ENCODE measurements around the gene FNDC3B. TPM values are rescaled to one million over a fixed set of nuclear protein-coding genes. Genes with fewer than 3 reads are reported as not detected.
"Not testable (repeated sequence)": the region's sequence is repeated elsewhere in the genome, so short reads cannot be mapped to it uniquely, and the experiment has no call there.

Gene FNDC3B
- polyA plus RNA-seq, 1 donor, result 53.5 TPM

DNA sequence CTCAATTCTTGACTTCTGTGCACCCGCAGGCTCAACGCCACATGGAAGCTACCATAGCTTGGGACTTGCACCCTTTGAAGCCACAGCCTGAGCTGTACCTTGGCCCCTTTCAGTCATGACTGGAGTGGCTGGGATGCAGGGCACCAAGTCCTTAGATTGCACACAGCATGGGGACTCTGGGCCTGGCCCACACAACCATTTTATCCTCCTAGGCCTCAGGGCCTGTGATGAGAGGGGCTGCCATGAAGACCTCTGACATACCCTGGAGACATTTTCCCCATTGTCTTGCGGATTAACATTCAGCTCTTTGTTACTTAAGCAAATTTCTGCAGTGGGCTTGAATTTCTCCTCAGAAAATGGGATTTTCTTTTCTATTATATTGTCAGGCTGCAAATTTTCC is 203.1 kb downstream of the FNDC3B start:
- DNase-seq, result not testable (repeated sequence)

DNA sequence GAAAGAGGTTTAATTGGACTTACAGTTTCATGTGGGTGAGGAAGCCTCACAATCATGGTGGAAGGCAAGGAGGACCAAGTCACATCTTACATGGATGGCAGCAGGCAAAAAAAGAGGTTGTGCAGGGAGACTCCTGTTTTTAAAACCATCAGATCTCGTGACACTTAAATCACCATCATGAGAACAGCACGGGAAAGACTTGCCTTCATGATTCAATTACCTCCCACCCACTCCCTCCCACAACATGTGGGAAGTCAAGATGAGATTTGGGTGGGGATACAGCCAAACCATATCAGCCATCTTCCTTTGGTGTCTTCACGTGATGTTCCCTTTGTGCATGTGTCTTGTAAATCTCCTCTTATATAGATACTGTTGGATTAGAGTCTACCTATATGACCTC is 204.0 kb downstream of the FNDC3B start:
- DNase-seq, result not testable (repeated sequence)

- DNase-seq, result no peak
Measured at GRCh38 chr3:172244011-172244410, 204.6 kb downstream of the FNDC3B start.

GRCh38 chr3:172245241-172245640 is 205.9 kb downstream of the FNDC3B start:
- DNase-seq, result no peak

- no peak for DNase-seq
Measured at GRCh38 chr3:172246107-172246844, 206.9 kb downstream of the FNDC3B start.

- DNase-seq, result no peak
Measured at GRCh38 chr3:172247525-172248274, 208.3 kb downstream of the FNDC3B start.

DNA sequence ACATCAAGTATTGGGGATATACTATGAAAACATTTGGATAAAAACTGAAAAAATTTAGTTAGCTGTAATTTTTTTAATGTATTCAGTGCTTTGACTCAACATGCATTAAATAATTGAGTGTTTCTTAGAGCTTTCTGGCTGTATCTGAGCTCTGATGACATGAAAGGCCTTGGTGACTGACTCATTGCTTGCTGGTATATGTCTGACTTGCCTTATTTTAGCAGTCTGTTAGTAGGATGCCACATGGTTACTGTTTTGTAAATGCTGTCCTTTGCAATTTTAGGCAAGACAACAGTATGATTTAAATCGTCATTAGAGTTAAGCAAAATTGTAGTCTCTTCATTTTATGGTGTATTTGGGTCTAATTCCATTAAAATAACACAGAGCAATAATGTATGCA is 209.7 kb downstream of the FNDC3B start:
- no peak for DNase-seq

DNA sequence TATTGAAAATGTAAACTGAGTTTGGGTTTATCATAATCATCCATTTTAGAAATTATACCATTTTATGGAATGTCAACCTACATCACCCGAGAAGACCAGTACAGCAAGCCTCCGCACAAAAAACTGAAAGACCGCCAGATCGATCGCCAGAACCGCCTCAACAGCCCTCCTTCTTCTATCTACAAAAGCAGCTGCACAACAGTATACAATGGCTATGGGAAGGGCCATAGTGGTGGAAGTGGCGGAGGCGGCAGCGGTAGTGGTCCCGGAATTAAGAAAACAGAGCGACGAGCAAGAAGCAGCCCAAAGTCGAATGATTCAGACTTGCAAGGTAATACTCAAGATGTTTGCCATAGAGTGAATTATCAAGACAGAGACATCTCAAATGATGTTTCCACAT is 211.8 kb downstream of the FNDC3B start:
- no peak for DNase-seq

DNA sequence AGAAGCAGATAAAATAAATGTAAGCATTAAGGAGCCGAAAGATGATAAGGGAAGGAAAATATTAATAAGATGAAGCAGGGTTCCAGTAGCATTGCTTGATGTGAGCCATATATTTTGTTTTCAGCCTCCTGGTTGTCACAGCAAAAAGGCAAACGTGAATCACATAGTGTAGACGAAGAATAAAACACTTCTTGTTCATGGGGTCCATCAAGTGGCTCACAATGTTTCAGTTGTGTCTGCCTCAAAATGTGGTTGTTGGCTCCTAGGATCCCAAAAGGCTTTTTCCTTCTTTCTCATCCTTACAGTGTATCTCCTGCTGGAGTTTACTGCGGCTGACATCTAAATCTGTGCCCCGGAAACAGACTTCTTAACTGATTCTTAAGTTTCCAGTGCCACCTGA is 213.8 kb downstream of the FNDC3B start:
- no peak for DNase-seq

GRCh38 chr3:172254542-172254941 is 215.2 kb downstream of the FNDC3B start:
- no peak for DNase-seq

DNA sequence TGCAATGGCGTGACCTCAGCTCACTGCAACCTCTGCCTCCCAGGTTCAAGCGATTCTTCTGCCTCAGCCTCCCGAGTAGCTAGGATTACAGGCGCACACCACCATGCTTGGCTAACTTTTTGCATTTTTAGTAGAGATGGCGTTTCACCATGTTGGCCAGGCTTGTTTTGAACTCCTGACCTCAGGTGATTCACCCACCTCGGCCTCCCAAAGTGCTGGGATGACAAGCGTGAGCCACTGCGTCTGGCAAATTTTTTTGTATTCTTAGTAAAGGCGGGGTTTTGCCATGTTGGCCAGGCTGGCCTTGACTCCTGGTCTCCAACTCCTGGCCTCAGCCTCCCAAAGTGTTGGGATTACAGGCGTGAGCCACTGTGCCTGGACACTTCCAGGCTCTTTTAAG is 215.9 kb downstream of the FNDC3B start:
- not testable (repeated sequence) for DNase-seq

DNA sequence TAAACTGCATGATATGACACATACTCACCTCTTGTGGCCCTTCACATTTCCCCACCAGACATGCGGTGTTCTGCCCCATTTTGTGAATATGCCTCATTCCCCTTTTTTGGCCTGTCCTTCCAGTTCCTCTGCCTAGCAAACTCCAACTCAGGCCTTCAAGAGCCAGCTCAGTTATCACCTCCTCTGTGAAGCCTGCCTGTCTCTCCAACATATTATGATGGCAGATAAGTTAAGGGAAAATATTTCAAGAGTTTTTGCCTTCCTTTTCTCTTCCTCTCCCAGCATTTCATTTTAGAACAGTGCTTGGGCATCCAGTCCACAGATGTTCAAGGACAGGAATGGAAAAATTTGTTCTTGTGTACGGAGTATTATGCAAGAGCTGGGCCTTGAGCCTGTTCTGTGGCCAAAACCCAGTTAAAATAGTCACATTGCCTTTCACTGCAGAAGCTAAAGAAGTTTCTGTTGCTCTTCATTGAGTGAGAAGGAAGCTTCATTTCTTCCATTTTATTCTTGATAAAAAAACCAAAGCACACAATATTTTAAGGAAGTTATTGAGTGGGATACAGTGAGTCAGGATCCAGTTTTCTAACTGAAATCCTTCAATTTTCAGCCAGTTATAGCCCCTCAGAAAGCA is 216.8 kb downstream of the FNDC3B start:
- peak; percentile 57 for DNase-seq

DNA sequence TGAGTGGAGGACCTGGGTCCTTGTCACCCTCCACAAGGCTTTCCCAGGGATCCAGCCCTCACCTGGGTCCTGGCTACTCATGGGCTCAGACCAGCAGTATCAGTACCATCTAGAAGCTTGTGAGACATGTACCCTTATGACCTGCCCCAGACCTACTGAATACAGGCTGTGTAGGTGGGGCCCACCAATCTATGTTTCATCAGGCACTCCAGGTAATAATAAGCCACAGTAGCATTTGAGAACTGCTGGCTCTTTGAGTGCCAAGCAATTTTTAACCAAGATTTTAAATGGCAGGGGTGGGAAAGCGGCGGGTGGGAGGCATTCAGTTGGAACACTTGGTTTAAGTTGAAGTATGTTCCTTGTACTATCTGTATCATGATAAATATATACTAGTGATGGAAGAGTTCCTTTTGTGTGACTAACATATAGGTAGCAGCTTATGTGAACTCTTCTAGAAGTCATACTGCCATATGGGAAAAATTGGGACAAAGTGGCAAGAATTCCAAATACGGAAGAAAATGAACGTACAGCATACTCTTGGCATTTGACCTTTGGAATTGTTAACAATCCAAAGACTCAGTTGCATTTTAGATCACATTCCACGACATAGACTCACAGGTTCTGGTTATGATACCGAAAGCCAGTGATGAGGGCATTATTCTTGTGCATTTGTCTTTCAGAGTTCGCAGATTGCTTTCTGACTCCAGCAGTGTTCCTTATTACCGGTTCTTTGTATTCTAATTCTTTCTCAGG is 218.4 kb downstream of the FNDC3B start:
- no peak for DNase-seq

DNA sequence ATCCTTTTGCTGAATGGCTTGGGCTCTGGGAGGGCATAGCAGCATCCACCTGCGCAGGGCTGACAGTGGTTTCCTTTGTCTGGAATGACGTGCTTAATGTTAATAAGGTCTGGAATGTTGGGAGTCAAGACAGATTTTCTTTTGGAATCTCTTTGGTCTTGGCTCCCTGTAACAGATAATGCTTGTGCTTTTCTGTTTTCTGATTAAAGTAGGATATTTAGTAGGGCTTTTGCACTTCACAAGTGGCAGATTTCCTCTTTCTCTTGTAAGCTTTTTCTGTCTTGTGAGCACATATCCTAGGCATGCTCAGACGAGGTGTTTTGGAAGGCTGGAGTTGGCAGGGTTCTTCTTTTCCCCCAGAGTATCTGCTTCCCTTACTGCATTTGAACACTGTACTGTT is 219.2 kb downstream of the FNDC3B start:
- peak; percentile 74 for DNase-seq

GRCh38 chr3:172259111-172259541 is 219.7 kb downstream of the FNDC3B start:
- peak; percentile 64 for DNase-seq

DNA sequence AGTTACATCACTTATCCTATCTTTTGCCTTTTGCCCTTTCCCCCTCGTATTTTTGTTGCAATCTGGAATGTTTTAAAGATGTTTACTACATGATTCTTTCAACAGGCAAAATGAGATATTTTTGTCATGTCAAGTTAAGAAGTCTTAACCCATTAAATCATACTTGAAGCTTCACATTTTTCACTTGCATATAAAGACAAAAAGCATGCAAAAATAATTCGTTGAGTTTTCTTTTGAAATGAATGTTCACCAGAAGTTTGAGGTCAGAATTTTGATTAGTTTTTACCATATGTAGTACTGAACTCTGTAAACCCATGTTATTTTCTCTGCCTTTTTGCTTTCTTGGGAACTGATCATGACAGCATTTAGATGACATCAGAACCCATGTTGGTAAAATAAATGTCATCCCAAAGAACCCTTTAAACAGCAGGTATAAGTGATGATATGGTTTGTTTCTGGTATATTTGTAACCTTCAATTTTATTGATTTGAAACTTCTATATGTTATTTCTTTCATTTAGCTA is 220.4 kb downstream of the FNDC3B start:
- DNase-seq, result no peak

DNA sequence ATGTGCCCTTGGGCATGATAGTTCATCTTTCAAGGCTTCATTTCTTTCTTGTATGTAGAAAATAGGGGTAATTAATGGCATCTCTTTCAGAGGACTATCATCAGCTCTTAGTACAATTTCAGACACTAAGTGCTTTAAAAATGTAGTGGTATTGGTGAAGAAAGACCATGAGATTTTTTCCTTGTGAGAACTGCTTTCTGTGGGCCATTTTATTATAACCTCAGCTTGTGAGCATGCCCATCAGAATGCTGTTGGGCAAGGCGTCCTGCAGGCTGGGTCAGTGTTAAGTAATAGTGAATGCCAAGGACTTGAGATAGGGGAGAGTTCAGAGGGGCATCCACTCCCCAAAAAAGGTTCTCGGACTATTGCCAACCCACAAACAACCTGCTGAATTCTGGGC is 221.0 kb downstream of the FNDC3B start:
- no peak for DNase-seq

- no peak for DNase-seq
Measured at GRCh38 chr3:172261054-172261453, 221.7 kb downstream of the FNDC3B start.

DNA sequence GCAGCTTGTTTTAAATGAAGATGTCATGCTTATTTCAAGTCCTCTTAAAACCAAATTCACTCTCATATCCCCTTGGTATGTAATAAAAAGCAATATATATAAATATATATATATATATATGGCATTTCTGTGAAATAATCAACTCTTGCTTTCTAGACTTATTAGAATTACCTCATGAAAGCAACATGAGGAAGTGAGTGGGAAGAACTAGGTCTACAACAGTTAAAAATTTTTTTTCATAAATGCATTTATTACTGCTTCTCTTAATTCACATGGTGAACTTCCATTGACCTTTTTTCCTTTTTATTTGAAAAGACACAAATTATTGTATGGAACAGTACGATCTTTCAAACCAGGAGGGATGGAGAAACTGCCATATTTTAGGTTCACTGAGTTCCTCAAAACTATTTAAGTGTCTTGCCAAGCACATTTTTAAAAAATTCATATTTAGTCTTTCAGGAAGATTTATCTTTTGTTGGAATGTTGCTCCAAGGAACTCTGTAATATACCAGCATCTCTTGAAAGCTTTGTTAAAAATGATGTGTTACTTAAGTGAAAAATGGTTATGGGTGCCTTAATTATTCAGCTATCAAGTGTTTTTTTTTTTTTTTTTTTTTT is 223.7 kb downstream of the FNDC3B start:
- DNase-seq, result no peak

GRCh38 chr3:172263781-172264486 is 224.6 kb downstream of the FNDC3B start:
- DNase-seq, result no peak

DNA sequence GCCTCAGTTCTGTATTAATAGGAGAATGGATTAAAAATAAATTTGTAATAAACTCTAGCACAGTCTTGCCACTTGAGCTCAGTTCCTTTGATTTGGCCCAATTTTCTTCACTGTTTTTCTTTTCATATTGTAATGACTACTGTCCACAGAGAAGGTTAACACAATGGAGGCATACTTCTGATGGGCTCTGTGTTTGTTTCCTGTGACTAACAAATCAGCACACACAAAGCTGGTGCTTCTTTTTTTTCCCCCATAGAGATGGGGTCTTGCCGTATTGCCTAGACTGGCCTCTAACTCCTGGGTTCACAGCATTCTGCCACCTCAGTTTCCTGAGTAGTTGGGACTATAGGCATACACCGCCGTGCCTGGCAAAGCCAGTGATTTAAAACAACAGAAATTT is 226.7 kb downstream of the FNDC3B start:
- no peak for DNase-seq

Data from hindlimb muscle (tissue), 1 donor.